ENCODE data around the gene IL1R1. TPM values are rescaled to one million over a fixed set of nuclear protein-coding genes. Genes with fewer than 3 reads are reported as not detected.

IL1R1 gene
- total RNA-seq, 2 experiments from 2014 or later, result 0.11 TPM; not detected in 1

- POLR2A ChIA-PET, result no interaction called here
- Mint-ChIP-seq H3K27me3 (peaks cover 15% of the 10 kb centered on the region), H3K36me3 (peaks cover 17% of the 10 kb centered on the region), H3K9me3 (peaks cover 14% of the 10 kb centered on the region), H3K27ac (no peak overlapping the region), H3K4me1 (peaks cover 11% of the 10 kb centered on the region), H3K4me3 (no peak overlapping the region)
- DNase-seq (no peak), ATAC-seq (ENCODE audit: low read depth) (no peak)
These were observed 5.4 kb upstream of the IL1R1 start for GRCh38 chr2:102137138-102137537.

- ATAC-seq (ENCODE audit: low read depth), result no peak
- Mint-ChIP-seq H3K4me1 (peaks cover 18% of the 10 kb centered on the region), H3K4me3 (peak overlapping the region; percentile 7), H3K9me3 (peaks cover 15% of the 10 kb centered on the region), H3K36me3 (peaks cover 20% of the 10 kb centered on the region), H3K27ac (peak overlapping the region; percentile 29), H3K27me3 (peaks cover 20% of the 10 kb centered on the region)
- POLR2A ChIA-PET, result no interaction called here
- no peak for DNase-seq
These were observed 4.2 kb upstream of the IL1R1 start for GRCh38 chr2:102138331-102138730.

- DNase-seq (no peak), ATAC-seq (ENCODE audit: low read depth) (no peak)
- peaks cover 24% of the 10 kb centered on the region for H3K9me3 Mint-ChIP-seq
- peaks cover 20% of the 10 kb centered on the region for H3K36me3 Mint-ChIP-seq
- H3K27me3 Mint-ChIP-seq, result peaks cover 21% of the 10 kb centered on the region
- POLR2A ChIA-PET, result no interaction called here
- H3K4me3 Mint-ChIP-seq, result no peak overlapping the region
- H3K4me1 Mint-ChIP-seq, result peaks cover 18% of the 10 kb centered on the region
- H3K27ac Mint-ChIP-seq, result no peak overlapping the region
These were observed 2.7 kb upstream of the IL1R1 start for GRCh38 chr2:102139851-102140250.

- ATAC-seq (ENCODE audit: low read depth) (no peak), DNase-seq (no peak)
- Mint-ChIP-seq H3K9me3 (peaks cover 26% of the 10 kb centered on the region), H3K27ac (no peak overlapping the region), H3K36me3 (peaks cover 21% of the 10 kb centered on the region), H3K4me1 (peaks cover 18% of the 10 kb centered on the region), H3K27me3 (peaks cover 21% of the 10 kb centered on the region), H3K4me3 (no peak overlapping the region)
- POLR2A ChIA-PET, result no interaction called here
These were observed 2.2 kb upstream of the IL1R1 start for GRCh38 chr2:102140377-102140776.

- no peak overlapping the region for H3K27ac Mint-ChIP-seq
- H3K4me1 Mint-ChIP-seq, result peaks cover 18% of the 10 kb centered on the region
These were observed 1.3 kb upstream of the IL1R1 start for GRCh38 chr2:102141011-102141943.

GRCh38 chr2:102142829-102143449 is 393 bp downstream of the IL1R1 start:
- H3K4me1 Mint-ChIP-seq, result peaks cover 18% of the 10 kb centered on the region
- H3K36me3 Mint-ChIP-seq, result peaks cover 20% of the 10 kb centered on the region
- peak; percentile 35 for ATAC-seq (ENCODE audit: low read depth)
- peak overlapping the region; percentile 22 for H3K27ac Mint-ChIP-seq
- POLR2A ChIA-PET, result no interaction called here
- peaks cover 37% of the 10 kb centered on the region for H3K9me3 Mint-ChIP-seq
- no peak for DNase-seq
- H3K4me3 Mint-ChIP-seq, result peak overlapping the region; percentile 51
- peaks cover 25% of the 10 kb centered on the region for H3K27me3 Mint-ChIP-seq

More at GRCh38 chr2:102141011-102141943, 1.3 kb upstream of the IL1R1 start:
- ATAC-seq (ENCODE audit: low read depth), result no peak
- Mint-ChIP-seq H3K9me3 (peaks cover 29% of the 10 kb centered on the region), H3K27me3 (peaks cover 21% of the 10 kb centered on the region), H3K4me3 (peak overlapping the region; percentile 59), H3K36me3 (peaks cover 22% of the 10 kb centered on the region)
- POLR2A ChIA-PET, result no interaction called here
- DNase-seq, result no peak

GRCh38 chr2:102143450-102143985 is 972 bp downstream of the IL1R1 start:
- DNase-seq, result no peak
- H3K27me3 Mint-ChIP-seq, result peaks cover 25% of the 10 kb centered on the region
- H3K4me3 Mint-ChIP-seq, result peak overlapping the region; percentile 51
- H3K27ac Mint-ChIP-seq, result no peak overlapping the region
- H3K36me3 Mint-ChIP-seq, result peaks cover 17% of the 10 kb centered on the region
- ATAC-seq (ENCODE audit: low read depth), result no peak
- H3K9me3 Mint-ChIP-seq, result peaks cover 38% of the 10 kb centered on the region
- POLR2A ChIA-PET, result no interaction called here
- peaks cover 14% of the 10 kb centered on the region for H3K4me1 Mint-ChIP-seq

- H3K27ac Mint-ChIP-seq, result no peak overlapping the region
- DNase-seq (no peak), ATAC-seq (ENCODE audit: low read depth) (no peak)
- no peak overlapping the region for H3K4me3 Mint-ChIP-seq
- H3K4me1 Mint-ChIP-seq, result peaks cover 13% of the 10 kb centered on the region
- peaks cover 42% of the 10 kb centered on the region for H3K9me3 Mint-ChIP-seq
- peaks cover 18% of the 10 kb centered on the region for H3K36me3 Mint-ChIP-seq
- H3K27me3 Mint-ChIP-seq, result peaks cover 25% of the 10 kb centered on the region
- POLR2A ChIA-PET, result no interaction called here
These were observed 1.6 kb downstream of the IL1R1 start for GRCh38 chr2:102144128-102144527.

- Mint-ChIP-seq H3K4me3 (no peak overlapping the region), H3K9me3 (peaks cover 44% of the 10 kb centered on the region)
- ATAC-seq (ENCODE audit: low read depth), result no peak
These were observed 2.6 kb downstream of the IL1R1 start for GRCh38 chr2:102145107-102145506.

GRCh38 chr2:102145934-102146333 is 3.4 kb downstream of the IL1R1 start:
- no peak for ATAC-seq (ENCODE audit: low read depth)
- Mint-ChIP-seq H3K27ac (no peak overlapping the region), H3K27me3 (peaks cover 25% of the 10 kb centered on the region), H3K4me1 (peaks cover 13% of the 10 kb centered on the region), H3K4me3 (no peak overlapping the region), H3K36me3 (peaks cover 14% of the 10 kb centered on the region), H3K9me3 (peaks cover 42% of the 10 kb centered on the region)
- POLR2A ChIA-PET, result no interaction called here
- DNase-seq, result no peak

More at GRCh38 chr2:102145107-102145506, 2.6 kb downstream of the IL1R1 start:
- POLR2A ChIA-PET, result no interaction called here
- DNase-seq, result no peak
- H3K27me3 Mint-ChIP-seq, result peaks cover 25% of the 10 kb centered on the region
- no peak overlapping the region for H3K27ac Mint-ChIP-seq
- H3K4me1 Mint-ChIP-seq, result peaks cover 13% of the 10 kb centered on the region
- H3K36me3 Mint-ChIP-seq, result peaks cover 14% of the 10 kb centered on the region

- peaks cover 8% of the 10 kb centered on the region for H3K27me3 Mint-ChIP-seq
- H3K4me3 Mint-ChIP-seq, result no peak overlapping the region
- peaks cover 8% of the 10 kb centered on the region for H3K4me1 Mint-ChIP-seq
- no peak for DNase-seq
- no peak overlapping the region for H3K27ac Mint-ChIP-seq
- H3K9me3 Mint-ChIP-seq, result peaks cover 49% of the 10 kb centered on the region
- peaks cover 12% of the 10 kb centered on the region for H3K36me3 Mint-ChIP-seq
- POLR2A ChIA-PET, result no interaction called here
- ATAC-seq (ENCODE audit: low read depth), result no peak
These were observed 5.4 kb downstream of the IL1R1 start for GRCh38 chr2:102147935-102148334.

GRCh38 chr2:102149243-102149642 is 6.7 kb downstream of the IL1R1 start:
- H3K27ac Mint-ChIP-seq, result no peak overlapping the region
- peaks cover 4% of the 10 kb centered on the region for H3K4me1 Mint-ChIP-seq
- peaks cover 3% of the 10 kb centered on the region for H3K27me3 Mint-ChIP-seq
- H3K9me3 Mint-ChIP-seq, result peaks cover 45% of the 10 kb centered on the region
- peaks cover 8% of the 10 kb centered on the region for H3K36me3 Mint-ChIP-seq
- no peak overlapping the region for H3K4me3 Mint-ChIP-seq
- POLR2A ChIA-PET, result no interaction called here
- DNase-seq (no peak), ATAC-seq (ENCODE audit: low read depth) (no peak)

GRCh38 chr2:102149644-102150455 is 7.3 kb downstream of the IL1R1 start:
- Mint-ChIP-seq H3K4me1 (peaks cover 4% of the 10 kb centered on the region), H3K36me3 (peaks cover 8% of the 10 kb centered on the region), H3K27me3 (peaks cover 3% of the 10 kb centered on the region), H3K27ac (no peak overlapping the region), H3K9me3 (peaks cover 41% of the 10 kb centered on the region), H3K4me3 (no peak overlapping the region)
- POLR2A ChIA-PET, result no interaction called here
- no peak for DNase-seq
- no peak for ATAC-seq (ENCODE audit: low read depth)
